Skin epidermis (tissue), 12 donors: Measurements from ENCODE around the gene IDE.
"Not testable (repeated sequence)": the region's sequence is repeated elsewhere in the genome, so short reads cannot be mapped to it uniquely, and the experiment has no call there.

ENCODE experiments used
- H3K27ac ChIP-seq, 21 experiments: fragments of 200-600 bp; sonication (generic) in 11 of 21; one replicate each; pipeline ENCODE4 v1.5.0; 2020; ENCODE audit warnings: mild to moderate bottlenecking in 3 of 21, inconsistent platforms in 2 of 21, moderate library complexity in 2 of 21
- H3K4me3 ChIP-seq, 7 experiments: fragments of 200-600 bp; sonication (generic) in 2 of 7; one replicate each; pipeline ENCODE4 v1.5.0; 2020; ENCODE audit warnings: inconsistent platforms in 2 of 7, mild to moderate bottlenecking in 2 of 7, moderate library complexity in 1 of 7

The IDE gene

DNA sequence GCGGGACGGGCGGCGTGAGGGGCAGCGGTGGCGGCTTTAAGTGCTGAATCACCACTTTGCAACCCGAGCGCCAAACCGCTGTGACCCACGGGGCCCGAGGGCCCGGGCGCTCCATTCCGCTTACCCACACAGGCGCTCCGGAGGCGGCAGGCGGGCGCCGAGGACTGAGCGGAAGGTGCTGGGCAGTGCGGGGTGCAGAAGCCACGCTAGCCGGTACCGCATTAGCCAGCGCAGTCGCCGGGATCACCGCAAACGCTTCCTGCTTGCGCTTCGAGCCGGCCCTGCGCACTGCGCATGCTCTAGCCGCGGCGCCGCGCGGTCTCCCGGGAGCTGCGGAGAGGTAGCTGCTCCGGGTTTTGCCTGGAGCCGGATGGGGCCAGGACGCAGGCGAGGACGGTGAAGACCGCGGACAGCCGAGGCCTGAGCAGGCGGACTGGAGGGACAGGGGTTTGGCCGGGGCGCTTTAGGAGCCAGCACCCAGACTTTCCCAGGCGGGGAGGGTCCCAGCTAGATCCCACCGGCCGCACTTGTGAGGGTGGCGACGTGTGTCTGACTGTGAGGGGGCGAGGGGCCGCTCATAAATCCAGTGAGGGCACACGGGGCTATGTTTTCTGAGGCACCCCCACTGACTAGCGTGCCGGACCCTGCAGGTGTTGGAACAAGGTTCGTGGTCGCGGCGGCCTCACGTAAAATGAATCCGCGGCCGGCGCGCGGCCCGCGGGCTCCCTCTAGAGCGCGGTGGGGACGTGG lies at the start of gene IDE:
IDE (minus strand) TSS at position 296 of the 750 bp plus-strand sequence; CDS start at position 222, 74 bp downstream.
- Histone ChIP-seq H3K4me3 (peak within 1 kb of the TSS; percentile 78 to 99 (median 93)), H3K27ac (peak within 1 kb of the TSS; percentile 70 to 97 (median 92))

DNA sequence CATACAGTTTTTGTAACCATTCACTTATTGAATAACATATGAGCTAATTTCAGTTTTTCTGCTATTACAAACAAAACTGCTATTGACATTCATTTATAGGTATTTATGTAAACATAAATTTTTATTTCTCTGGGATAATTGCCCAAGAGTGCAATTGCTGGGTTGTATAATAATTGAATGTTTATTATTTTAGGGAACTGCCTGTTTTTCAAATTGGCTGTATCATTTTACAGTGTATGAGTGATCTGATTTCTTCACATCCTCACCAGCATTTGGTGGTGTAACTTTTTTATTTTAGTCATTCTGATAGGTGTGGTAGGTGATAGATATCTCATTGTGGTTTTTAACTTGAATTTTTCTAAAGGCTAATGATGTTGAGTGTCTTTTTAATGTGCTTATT lies 45.5 kb upstream of the IDE start:
- Histone ChIP-seq H3K27ac (no peak overlapping the region), H3K4me3 (no peak overlapping the region)

DNA sequence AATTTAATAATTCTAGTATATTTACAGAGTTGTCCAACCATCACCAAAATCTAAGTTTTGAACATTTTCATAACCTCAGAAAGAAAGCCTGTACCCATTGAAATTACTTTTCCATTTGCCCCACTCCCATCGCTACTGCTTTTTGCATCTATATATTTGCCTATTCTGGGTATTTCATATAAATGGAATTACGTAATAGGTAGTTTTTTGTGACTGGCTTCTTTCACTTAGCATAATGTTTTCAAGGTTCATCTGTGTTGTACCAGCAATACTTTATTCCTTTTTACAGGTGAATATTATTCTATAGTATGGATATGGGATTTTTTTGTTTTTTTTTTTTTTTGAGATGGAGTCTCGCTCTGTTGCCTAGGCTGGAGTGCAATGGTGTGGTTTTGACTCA lies 41.6 kb upstream of the IDE start:
- no peak overlapping the region for H3K4me3 ChIP-seq
- H3K27ac ChIP-seq = no peak overlapping the region

GRCh38 chr10:92604841-92605240 lies 30.9 kb upstream of the IDE start:
- no peak overlapping the region for H3K4me3 ChIP-seq

GRCh38 chr10:92598321-92598720 lies 24.4 kb upstream of the IDE start:
- Histone ChIP-seq H3K27ac (peak overlapping the region in 1 of 21 experiments; percentile 17), H3K4me3 (no peak overlapping the region)

More at GRCh38 chr10:92604841-92605240, 30.9 kb upstream of the IDE start:
- no peak overlapping the region for H3K27ac ChIP-seq

DNA sequence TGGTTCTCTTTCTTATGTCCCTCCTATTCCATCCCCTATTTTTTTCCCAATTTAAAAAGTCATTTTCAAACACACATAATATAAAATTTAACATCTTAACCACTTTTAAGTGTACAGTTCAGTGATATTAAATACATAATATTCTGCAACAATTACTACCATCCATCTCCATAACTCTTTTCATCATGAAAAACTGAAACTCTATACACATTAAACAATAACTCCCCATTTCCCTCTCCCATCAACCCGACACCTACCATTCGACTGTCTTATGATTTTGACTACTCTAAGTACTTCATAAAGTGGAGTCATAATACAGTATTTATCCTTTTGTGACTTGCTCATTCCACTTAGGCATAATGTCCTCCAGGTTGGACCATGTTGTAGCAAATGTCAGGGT lies 21.6 kb upstream of the IDE start:
- Histone ChIP-seq H3K27ac (peak overlapping the region in 1 of 21 experiments; percentile 95), H3K4me3 (no peak overlapping the region)

DNA sequence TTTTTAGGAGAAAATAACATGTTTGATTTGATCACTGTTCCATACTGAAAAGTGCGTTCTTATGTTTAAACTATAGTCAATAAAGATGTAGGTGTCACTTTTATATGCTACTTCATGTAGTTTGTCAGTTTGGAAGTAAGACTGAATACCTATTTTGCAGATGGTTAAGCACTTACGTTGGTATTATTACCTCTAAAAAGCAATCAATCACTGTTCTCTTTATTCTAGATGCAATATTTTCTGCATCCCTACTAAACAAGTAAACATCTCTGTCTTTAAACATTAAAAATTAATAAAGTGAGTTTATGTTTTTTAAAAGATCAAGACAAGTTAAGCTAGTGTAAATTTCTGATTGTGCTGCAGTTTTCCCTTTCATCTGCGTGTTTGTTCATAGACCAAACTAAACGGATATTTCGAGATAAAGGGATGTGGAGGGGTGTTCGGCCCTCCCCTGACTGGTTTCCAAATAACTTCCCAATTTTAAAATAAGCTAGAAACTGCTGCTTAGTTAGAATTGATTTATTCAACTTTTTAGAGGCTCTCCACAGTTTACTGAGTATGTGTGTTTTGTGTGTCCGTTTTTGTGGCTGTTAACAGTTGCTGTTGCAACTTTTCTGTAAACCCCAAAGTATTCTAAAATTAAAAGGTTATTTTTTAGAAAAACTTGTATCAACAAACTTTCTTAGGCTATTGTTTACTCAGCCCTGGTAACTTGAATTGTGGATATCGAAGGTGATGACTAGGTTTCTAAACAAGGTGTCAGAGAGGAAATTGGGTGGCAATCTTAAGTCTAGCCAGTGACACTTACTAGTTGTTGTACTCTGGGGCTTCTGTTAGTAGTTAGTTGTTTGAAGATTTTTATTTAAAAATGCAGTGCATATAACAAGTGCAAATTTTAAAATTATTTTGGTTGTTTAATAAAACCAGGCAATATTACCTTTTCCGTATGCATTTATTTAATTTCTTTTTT lies 20.0 kb upstream of the IDE start:
- Histone ChIP-seq H3K27ac (peak overlapping the region in 11 of 21 experiments; percentile 61 to 95 (median 89)), H3K4me3 (peak overlapping the region; percentile 64 to 97 (median 78))

DNA sequence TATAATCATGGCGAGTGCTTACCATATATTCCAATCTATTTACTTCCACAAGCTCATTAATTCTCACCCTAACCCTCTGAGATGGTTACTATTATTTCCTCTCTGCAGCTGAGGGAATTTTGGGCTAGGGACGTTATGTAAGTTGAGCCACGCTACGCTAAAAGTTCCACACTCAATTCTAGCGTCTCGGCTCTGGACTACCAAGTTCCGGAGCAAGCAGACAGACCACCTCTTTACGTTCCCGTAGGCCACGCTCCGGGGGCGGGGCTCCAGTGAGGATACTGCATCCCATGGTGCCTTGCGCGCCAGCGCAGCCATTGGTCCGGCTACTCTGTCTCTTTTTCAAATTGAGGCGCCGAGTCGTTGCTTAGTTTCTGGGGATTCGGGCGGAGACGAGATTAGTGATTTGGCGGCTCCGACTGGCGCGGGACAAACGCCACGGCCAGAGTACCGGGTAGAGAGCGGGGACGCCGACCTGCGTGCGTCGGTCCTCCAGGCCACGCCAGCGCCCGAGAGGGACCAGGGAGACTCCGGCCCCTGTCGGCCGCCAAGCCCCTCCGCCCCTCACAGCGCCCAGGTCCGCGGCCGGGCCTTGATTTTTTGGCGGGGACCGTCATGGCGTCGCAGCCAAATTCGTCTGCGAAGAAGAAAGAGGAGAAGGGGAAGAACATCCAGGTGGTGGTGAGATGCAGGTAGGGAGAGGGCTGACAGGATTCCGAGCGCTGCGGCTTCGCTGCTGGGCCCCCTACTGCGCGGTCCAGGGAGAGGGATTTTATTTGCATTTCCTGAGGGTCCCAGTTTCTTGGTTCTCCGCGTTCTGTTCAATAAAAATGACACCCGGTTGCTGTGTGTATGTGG lies 19.1 kb upstream of the IDE start, which contains the start of gene KIF11:
KIF11 (plus strand) TSS at position 370 of the 858 bp plus-strand sequence; CDS start at position 616, 246 bp downstream.
- Histone ChIP-seq H3K27ac (peak within 1 kb of the TSS; percentile 47 to 95 (median 89)), H3K4me3 (peak within 1 kb of the TSS; percentile 64 to 97 (median 78))

DNA sequence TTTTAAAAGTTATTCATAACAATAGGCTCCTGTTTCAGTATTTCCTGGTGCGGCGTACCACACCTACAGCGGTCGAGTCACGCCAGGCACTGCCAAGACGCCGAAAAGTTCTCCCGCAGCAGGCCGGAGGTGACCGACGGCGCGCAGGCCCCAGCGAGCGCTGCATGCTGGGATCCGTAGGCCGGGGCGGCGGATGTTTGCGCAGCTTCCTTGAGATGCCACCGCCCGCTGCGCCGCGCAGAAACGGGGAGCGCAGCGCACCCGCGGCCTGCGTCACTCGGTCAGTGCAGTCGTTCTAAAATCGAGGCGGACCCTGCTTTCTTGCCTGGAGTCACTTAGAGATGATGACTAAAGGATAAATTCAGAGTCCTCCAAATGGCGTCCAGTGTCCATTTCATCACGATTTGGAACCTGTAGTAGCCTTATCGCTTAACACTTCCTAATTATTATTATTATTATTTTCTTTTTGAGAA lies 17.7 kb upstream of the IDE start:
- H3K27ac ChIP-seq = peak overlapping the region; percentile 47 to 95 (median 89)
- peak overlapping the region; percentile 64 to 97 (median 78) for H3K4me3 ChIP-seq

GRCh38 chr10:92590623-92591549 lies 17.0 kb upstream of the IDE start:
- H3K4me3 ChIP-seq = peak overlapping the region; percentile 64 to 97 (median 78)

DNA sequence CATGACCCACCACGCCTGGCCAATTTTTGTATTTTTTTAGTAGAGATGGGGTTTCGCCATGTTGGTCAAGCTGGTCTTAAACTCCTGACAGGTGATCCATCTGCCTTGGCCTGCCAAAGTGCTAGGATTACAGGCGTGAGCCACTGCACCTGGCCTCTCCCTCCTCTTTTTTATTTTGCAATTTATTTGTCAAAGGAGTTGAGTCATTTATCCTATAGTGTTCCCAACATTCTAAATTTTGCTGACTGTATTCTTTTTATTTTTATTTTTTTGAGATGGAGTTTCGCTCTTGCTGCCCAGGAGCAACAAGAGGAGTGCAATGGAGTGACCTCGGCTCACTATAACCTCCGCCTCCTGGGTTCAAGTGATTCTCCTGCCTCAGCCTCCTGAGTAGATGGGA lies 8.5 kb upstream of the IDE start:
- not testable (repeated sequence) for H3K27ac ChIP-seq, H3K4me3 ChIP-seq

More at GRCh38 chr10:92590623-92591549, 17.0 kb upstream of the IDE start:
- H3K27ac ChIP-seq = peak overlapping the region; percentile 2 to 95 (median 89)

- H3K27ac ChIP-seq = no peak overlapping the region
These were observed 2.1 kb upstream of the IDE start for GRCh38 chr10:92575961-92576360.

DNA sequence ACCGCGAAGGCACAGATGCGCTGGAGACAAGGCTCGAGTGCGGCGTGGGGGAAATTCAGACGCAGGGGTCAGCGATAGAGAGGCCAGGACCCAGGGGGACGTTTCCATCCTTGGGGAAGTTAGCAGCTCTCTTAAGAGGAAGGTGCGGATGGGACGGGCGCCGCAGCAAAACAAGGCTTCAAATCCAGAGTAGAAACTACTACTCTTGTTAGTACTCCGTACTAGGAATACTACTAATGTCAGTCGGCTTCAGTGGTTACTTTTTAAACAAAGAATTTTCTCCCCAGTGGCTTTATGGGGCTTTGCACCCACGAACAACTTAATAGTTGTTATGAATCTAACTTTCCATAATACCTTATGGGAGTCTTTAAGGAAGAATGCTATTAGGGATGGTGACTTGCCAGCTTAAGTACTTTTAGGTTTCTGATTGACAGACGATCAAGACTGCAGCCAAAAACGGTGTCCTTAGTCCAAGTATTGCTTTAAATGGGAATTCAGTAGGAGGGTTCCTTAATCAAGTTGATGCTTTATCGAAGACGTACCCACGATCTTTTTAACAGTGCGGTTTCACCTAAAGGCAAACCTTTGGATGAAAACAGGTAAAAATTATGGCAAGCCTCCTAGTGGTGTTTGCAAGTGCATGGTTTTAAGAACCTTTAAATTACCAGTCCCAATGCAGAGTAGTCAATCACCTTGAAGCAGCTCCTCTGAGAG lies 812 bp upstream of the IDE start:
- Histone ChIP-seq H3K27ac (peak overlapping the region in 20 of 21 experiments; percentile 84 to 97 (median 92)), H3K4me3 (peak overlapping the region; percentile 78 to 99 (median 93))

More at GRCh38 chr10:92575961-92576360, 2.1 kb upstream of the IDE start:
- no peak overlapping the region for H3K4me3 ChIP-seq

DNA sequence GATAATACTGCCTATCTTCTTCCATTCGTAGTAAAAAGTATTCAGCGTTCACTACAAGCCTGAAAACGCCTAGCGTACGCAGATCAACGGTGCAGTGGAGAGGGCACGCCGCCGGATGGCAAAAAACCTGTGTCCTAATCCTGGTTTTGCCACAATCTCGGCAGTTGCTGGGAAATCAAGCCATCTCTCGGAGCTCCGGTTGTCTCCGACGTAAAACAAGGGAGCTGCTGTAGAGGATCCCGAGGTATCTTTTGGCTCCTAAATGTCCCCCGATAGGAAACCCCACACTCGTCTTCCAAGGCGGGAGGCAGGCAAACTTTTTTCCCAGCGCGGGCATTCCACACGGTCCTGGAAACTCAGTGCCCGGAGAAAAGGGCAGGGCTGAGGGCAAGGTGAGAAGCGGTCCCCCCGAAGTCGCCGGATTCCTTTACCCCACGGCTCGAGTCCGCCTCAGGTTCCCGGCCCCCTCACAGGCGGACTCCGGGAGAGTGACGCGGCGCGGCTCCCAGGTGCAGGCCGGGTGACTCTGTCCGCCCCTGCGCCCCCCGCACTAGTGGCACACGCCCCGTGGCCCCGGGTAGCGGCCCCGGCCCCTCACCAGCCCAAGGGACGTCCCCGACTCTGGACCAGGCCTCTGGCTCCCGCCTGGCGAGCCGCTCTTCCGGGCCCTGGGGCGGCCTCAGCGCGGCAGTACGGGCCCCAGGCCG lies 649 bp downstream of the IDE start:
- Histone ChIP-seq H3K27ac (peak overlapping the region; percentile 70 to 97 (median 92)), H3K4me3 (peak overlapping the region; percentile 78 to 99 (median 93))

DNA sequence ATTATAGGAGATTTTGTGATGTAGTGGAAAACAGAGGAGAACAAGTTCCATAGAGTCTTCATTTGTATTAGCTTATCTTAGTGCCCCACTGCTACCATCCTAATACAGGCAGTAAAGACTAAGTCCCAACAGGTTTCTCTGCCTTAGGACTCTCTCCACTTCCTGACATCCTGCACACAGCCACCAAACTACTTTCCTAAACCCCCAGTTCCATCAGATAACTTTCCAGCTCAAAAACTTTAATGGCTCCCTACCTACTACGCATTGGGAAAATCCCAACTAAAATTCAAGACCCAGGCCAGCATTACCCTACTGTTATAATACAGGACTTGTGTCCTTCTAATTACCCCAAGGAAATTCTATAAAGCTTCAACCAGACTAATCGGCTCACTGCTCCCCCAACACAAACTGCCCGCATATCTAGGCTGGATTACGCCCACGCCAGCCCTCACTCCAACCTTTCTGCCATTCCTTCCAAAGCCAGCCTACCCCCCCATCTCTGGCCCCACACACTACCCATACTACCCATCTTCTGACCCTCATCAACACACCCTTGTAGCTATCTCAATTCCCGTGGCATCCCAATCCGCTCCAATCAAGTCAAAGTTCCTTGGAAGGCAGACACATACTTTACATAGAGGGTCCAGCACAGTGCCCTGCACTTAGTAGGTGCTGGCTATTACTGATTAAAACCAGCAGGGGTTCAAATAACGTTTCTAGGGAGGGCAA lies 1.4 kb downstream of the IDE start:
- H3K4me3 ChIP-seq = peak overlapping the region; percentile 78 to 99 (median 93)
- H3K27ac ChIP-seq = peak overlapping the region in 16 of 21 experiments; percentile 86 to 97 (median 94)

- Histone ChIP-seq H3K27ac (peak overlapping the region in 5 of 21 experiments; percentile 4 to 95 (median 20)), H3K4me3 (no peak overlapping the region)
These were observed 2.2 kb downstream of the IDE start for GRCh38 chr10:92571649-92572048.
